ENCODE data around the gene CTF1. TPM values are rescaled to one million over a fixed set of nuclear protein-coding genes. Genes with fewer than 3 reads are reported as not detected.

CTF1 gene
- total RNA-seq, 4 donors from 2014 or later, result 2.3 to 20.6 (median 13.8) TPM; not detected in 1

DNA sequence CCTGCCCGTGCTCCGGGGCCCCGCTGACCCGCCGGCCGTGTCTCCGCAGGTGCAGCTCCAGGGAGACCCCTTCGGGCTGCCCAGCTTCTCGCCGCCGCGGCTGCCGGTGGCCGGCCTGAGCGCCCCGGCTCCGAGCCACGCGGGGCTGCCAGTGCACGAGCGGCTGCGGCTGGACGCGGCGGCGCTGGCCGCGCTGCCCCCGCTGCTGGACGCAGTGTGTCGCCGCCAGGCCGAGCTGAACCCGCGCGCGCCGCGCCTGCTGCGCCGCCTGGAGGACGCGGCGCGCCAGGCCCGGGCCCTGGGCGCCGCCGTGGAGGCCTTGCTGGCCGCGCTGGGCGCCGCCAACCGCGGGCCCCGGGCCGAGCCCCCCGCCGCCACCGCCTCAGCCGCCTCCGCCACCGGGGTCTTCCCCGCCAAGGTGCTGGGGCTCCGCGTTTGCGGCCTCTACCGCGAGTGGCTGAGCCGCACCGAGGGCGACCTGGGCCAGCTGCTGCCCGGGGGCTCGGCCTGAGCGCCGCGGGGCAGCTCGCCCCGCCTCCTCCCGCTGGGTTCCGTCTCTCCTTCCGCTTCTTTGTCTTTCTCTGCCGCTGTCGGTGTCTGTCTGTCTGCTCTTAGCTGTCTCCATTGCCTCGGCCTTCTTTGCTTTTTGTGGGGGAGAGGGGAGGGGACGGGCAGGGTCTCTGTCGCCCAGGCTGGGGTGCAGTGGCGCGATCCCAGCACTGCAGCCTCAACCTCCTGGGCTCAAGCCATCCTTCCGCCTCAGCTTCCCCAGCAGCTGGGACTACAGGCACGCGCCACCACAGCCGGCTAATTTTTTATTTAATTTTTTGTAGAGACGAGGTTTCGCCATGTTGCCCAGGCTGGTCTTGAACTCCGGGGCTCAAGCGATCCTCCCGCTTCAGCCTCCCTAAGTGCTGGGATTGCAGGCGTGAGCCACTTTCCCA is 5.9 kb downstream of the CTF1 start:
- intact Hi-C loops (cut with DNase I; ENCODE audit: low total_unique reads), result no loop called here

DNA sequence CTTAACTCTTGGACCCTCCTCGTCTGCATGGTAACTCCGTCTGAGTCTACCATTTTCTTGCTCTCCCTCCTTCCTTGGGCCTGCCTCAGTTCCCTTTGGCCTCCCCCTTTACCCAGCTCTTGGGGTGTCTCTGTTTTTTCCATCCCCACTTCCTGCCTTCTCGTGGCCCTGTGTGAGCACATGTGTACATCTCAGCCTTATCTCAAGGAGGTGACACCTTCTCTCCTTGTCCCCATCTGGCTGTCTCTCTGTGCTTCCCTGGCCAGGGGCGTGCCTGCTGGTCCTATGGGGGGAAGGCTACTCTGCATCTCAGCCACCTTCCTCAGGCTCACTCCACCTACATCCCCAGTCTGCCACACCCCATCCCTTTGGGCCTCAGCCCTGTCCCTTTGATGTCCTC is 6.6 kb downstream of the CTF1 start:
- H3K27ac ChIP-seq, result peak overlapping the region; percentile 94
- DNase-seq, result no peak
- H3K36me3 ChIP-seq, result no peaks in the 10 kb centered on the region
- H3K9me3 ChIP-seq, result no peaks in the 10 kb centered on the region
- no peaks in the 10 kb centered on the region for H3K4me1 ChIP-seq
- H3K4me3 ChIP-seq, result no peak overlapping the region
- intact Hi-C loops (cut with DNase I; ENCODE audit: low total_unique reads), result no loop called here
- TF ChIP-seq, protein P1, sequence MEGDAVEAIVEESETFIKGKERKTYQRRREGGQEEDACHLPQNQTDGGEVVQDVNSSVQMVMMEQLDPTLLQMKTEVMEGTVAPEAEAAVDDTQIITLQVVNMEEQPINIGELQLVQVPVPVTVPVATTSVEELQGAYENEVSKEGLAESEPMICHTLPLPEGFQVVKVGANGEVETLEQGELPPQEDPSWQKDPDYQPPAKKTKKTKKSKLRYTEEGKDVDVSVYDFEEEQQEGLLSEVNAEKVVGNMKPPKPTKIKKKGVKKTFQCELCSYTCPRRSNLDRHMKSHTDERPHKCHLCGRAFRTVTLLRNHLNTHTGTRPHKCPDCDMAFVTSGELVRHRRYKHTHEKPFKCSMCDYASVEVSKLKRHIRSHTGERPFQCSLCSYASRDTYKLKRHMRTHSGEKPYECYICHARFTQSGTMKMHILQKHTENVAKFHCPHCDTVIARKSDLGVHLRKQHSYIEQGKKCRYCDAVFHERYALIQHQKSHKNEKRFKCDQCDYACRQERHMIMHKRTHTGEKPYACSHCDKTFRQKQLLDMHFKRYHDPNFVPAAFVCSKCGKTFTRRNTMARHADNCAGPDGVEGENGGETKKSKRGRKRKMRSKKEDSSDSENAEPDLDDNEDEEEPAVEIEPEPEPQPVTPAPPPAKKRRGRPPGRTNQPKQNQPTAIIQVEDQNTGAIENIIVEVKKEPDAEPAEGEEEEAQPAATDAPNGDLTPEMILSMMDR (IDR thresholded peaks at IDR 0.05), result no peak
- TF ChIP-seq POLR2A (IDR thresholded peaks at IDR 0.05), result no peak
- H3K27me3 ChIP-seq, result no peaks in the 10 kb centered on the region

More for the DNA sequence above, 5.9 kb downstream of the CTF1 start:
- no peaks in the 10 kb centered on the region for H3K36me3 ChIP-seq
- H3K27me3 ChIP-seq, result no peaks in the 10 kb centered on the region
- no peaks in the 10 kb centered on the region for H3K4me1 ChIP-seq
- peak overlapping the region; percentile 94 for H3K27ac ChIP-seq
- TF ChIP-seq, protein P1 (IDR thresholded peaks at IDR 0.05), result peak in 3 of 4 experiments; percentile 42 to 93 (median 88)
- TF ChIP-seq POLR2A (IDR thresholded peaks at IDR 0.05), result no peak
- peak overlapping the region; percentile 29 to 55 for H3K4me3 ChIP-seq
- H3K9me3 ChIP-seq, result no peaks in the 10 kb centered on the region
- peak in 1 of 2 donors; percentile 74 for DNase-seq

DNA sequence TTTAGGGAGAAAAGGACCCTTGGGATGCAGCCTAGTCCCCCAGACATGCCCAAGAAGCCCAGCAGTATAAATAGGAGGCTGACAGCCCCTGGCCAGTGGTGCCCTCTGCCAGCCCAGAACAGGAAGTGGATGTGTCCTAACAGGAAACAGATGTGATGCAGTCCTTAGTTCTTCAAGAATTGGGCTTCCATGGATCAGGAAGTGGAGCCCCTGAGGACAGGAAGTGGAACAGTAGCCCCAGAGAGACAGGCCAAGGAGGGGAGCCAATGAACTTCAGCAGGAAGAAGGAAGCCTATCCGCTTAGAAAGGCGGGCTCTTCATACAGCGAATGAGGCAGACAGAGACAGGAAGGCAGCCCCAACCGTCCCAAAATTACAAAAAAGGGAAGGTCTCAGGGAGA is 7.2 kb downstream of the CTF1 start:
- no peak for TF ChIP-seq POLR2A (IDR thresholded peaks at IDR 0.05)
- TF ChIP-seq, protein P1 (IDR thresholded peaks at IDR 0.05), result no peak
- peak overlapping the region; percentile 94 for H3K27ac ChIP-seq
- no peaks in the 10 kb centered on the region for H3K36me3 ChIP-seq
- no peak for DNase-seq
- intact Hi-C loops (cut with DNase I; ENCODE audit: low total_unique reads), result no loop called here
- H3K9me3 ChIP-seq, result no peaks in the 10 kb centered on the region
- no peaks in the 10 kb centered on the region for H3K27me3 ChIP-seq
- H3K4me3 ChIP-seq, result no peak overlapping the region
- no peaks in the 10 kb centered on the region for H3K4me1 ChIP-seq

DNA sequence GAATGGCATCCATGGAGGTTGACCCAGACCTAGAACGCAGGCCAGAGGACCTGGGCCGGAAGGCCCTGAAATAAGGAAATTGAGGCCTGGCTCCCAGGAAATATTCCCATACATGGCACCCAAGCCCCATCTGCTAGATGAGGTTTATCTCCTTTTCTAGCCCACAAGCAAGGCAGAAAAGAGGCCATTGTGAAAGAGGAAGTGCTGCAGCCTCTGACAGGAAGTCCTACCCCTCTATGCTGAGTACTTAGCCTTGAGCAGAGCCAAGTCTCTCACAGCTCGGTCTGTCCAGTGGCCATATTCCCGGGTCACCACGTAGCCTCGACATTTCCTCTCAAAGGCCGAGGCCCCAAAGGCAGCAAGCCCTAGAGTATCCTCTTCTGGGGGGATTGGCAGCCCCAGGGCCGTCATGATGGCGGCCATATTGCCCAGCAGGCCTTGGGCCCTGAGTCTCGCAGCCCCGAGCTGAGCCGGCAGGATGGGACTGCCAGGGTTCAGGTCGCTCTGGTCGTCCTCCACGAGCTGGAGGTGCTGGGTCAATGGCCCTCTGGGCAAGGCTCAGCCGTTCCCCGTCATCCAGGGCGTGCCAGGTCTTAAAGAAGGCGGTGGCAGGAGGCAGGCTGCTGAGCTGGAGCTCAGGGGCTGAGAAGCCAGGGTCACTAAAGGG is 7.8 kb downstream of the CTF1 start:
- intact Hi-C loops (cut with DNase I; ENCODE audit: low total_unique reads), result no loop called here
- no peak for TF ChIP-seq POLR2A (IDR thresholded peaks at IDR 0.05)
- TF ChIP-seq, protein P1 (IDR thresholded peaks at IDR 0.05), result no peak
- Histone ChIP-seq H3K9me3 (no peaks in the 10 kb centered on the region), H3K36me3 (no peaks in the 10 kb centered on the region), H3K27ac (peak overlapping the region; percentile 94), H3K4me1 (no peaks in the 10 kb centered on the region), H3K27me3 (no peaks in the 10 kb centered on the region), H3K4me3 (no peak overlapping the region)
- no peak for DNase-seq

DNA sequence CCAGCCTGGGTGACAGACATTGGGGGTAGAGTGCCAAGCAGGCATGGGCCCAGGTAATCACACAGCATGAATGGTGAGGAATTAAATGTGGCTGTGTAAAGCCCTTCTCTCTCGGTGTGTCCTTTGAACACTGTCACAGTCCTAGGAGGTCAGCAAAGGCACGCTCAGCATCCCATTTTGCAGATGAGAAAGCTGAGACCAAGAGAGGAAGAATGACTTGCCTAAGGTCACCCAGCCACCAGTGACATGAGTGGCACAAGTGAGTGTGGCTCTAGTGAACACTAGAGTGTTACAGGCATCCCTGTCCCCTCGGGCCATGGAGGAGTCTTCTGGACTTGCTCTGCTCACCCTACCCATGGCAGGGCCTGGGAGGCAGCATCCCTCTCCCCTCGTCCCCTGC is 10.7 kb downstream of the CTF1 start:
- DNase-seq, result no peak
- Histone ChIP-seq H3K4me1 (no peaks in the 10 kb centered on the region), H3K27me3 (no peaks in the 10 kb centered on the region), H3K27ac (no peak overlapping the region), H3K9me3 (no peaks in the 10 kb centered on the region), H3K4me3 (no peak overlapping the region), H3K36me3 (no peaks in the 10 kb centered on the region)
- intact Hi-C loops (cut with DNase I; ENCODE audit: low total_unique reads), result no loop called here
- TF ChIP-seq, protein P1 (IDR thresholded peaks at IDR 0.05), result no peak
- no peak for TF ChIP-seq POLR2A (IDR thresholded peaks at IDR 0.05)
